Kidney (tissue), 14 donors: Measurements from ENCODE around the gene TSKS. TPM values are rescaled to one million over a fixed set of nuclear protein-coding genes. Genes with fewer than 3 reads are reported as not detected.

Experiments
- DNase-seq, 5 donors: peaks; one replicate each; pipeline ENCODE4 v3.0.0-alpha.2; 2013 to 2020
- FAIRE-seq: peaks from 2 replicates; lab custom pipeline; 2012; peaks lifted over from hg19 to GRCh38; lab: Jason Lieb, UNC
- H3K27ac ChIP-seq, 2 donors: one replicate each; pipeline ENCODE4 v1.7.0; 2013; ENCODE audit warnings: low read depth in 2 of 2, low read length in 2 of 2, inconsistent platforms in 1 of 2
- H3K27me3 ChIP-seq: one replicate; pipeline ENCODE4 v1.7.1; 2013; ENCODE audit warnings: low read length, inconsistent platforms; ENCODE audit not compliant: control insufficient read depth, insufficient read depth
- H3K36me3 ChIP-seq, 3 donors: one replicate each; pipeline versions ENCODE4 v1.7.0 to v1.7.1; 2013; ENCODE audit warnings: low read length in 3 of 3, control low read depth in 1 of 3, inconsistent platforms in 1 of 3; ENCODE audit not compliant: insufficient read depth in 3 of 3, control insufficient read depth in 2 of 3
- H3K4me1 ChIP-seq, 3 donors: one replicate each; pipeline versions ENCODE4 v1.7.0 to v1.7.1; 2013; ENCODE audit warnings: low read length in 3 of 3, inconsistent platforms in 1 of 3, low read depth in 1 of 3; ENCODE audit not compliant: control insufficient read depth in 2 of 3, insufficient read depth in 2 of 3
- H3K4me3 ChIP-seq, 3 donors: one replicate each; pipeline versions ENCODE4 v1.7.0 to v1.8.1; 2013; ENCODE audit warnings: low read length in 3 of 3, control low read depth in 1 of 3, inconsistent platforms in 1 of 3
- H3K9ac ChIP-seq, 3 donors: one replicate each; pipeline versions ENCODE4 v1.7.0 to v1.7.1; 2013; ENCODE audit warnings: low read length in 3 of 3, control low read depth in 1 of 3, inconsistent platforms in 1 of 3
- H3K9me3 ChIP-seq, 3 donors: one replicate each; pipeline versions ENCODE4 v1.7.0 to v1.7.1; 2013; ENCODE audit warnings: low read length in 3 of 3, control low read depth in 1 of 3, inconsistent platforms in 1 of 3; ENCODE audit not compliant: control insufficient read depth in 2 of 3, insufficient read depth in 1 of 3
- intact Hi-C: fragments of 100-400 bp; cut with DNase I; formaldehyde crosslinking; loops from one replicate; pipeline ENCODE4 v1.11.1; 2022
- polyA plus RNA-seq: library from polyadenylated mRNA; stranded (reverse); fragments of 350-450 nt; fragmentation: Illumina TruSeq; extraction: RNeasy Lipid Tissue Mini Kit (QIAGEN cat#74804); gene quantifications from one replicate; pipeline ENCODE4 v1.2.3, GENCODE V29; 2014; ENCODE audit warnings: low read depth, low replicate concordance; ENCODE audit not compliant: insufficient read depth
- total RNA-seq: library from RNA; stranded (reverse); fragmentation: NEBNext Ultra II Directional; extraction: Animal tissue kit (Norgen Biotek cat#: 25700); gene quantifications from one replicate; pipeline ENCODE4 v1.2.1, GENCODE V29; 2021
- TF ChIP-seq, protein P1 (sequence below): IDR thresholded peaks from 3 replicates; pipeline ENCODE4 v1.5.1; 2012; ENCODE audit warnings: mild to moderate bottlenecking, moderate library complexity, borderline replicate concordance; ENCODE audit not compliant: insufficient read depth; ENCODE audit errors: extremely low read depth
- donor health status: control.
- donor health status: control.
- donor health status: control.
- donor health status: control.
- donor health status: control.
- donor health status: DM: yes; HTN: yes; CAD: no.
- donor health status: Normal renal cell carcinoma (clear cell type).

Gene TSKS
- total and polyA plus RNA-seq, 2 donors from 2014 or later: 0.47 to 0.50 TPM

DNA sequence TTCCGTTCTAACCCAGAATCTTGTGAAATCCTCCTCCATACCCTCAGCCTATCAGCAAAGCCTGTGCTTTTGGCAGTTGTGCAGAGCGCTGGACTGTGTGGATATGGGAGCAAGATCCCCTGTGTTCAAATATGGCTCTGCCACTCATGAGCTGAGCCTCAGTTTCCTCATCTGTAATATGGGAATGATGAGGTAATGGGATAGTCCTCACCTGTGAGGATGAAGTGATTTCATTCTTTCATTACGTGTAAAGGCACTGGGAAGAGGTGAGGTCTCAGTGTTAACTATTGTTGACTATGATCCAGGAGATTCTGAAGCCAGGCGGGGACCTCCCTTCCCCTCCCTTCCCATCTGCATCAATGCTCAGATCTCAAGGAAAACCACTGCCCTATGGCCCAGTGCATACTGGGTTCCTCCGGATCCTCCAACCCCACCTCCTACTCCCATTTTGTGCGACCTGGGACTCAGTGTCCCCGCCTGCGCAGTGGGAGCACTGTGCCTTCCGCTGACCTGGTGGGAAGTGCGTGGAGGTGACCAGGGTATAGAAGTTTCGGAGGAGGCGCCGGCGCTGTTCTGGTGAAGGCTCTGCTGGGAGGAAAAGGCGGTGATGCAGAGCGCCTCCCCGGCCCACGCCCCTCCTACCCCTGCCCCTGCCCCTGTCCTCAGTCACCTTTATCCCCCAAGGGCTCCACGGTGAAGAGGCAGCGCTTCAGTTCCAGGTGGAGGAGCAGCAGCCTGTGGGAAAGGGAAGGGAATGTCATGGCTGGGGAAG lies 45.0 kb upstream of the TSKS start:
- H3K4me1 ChIP-seq: peaks cover 7 to 15% (median 8%) of the 10 kb centered on the region in 3 donors
- H3K27ac ChIP-seq: peak overlapping the region; percentile 47 to 90
- no peaks in the 10 kb centered on the region for H3K27me3 ChIP-seq
- no peak for FAIRE-seq
- H3K4me3 ChIP-seq: peak overlapping the region in 2 of 3 donors; percentile 26 to 80
- TF ChIP-seq, protein P1, sequence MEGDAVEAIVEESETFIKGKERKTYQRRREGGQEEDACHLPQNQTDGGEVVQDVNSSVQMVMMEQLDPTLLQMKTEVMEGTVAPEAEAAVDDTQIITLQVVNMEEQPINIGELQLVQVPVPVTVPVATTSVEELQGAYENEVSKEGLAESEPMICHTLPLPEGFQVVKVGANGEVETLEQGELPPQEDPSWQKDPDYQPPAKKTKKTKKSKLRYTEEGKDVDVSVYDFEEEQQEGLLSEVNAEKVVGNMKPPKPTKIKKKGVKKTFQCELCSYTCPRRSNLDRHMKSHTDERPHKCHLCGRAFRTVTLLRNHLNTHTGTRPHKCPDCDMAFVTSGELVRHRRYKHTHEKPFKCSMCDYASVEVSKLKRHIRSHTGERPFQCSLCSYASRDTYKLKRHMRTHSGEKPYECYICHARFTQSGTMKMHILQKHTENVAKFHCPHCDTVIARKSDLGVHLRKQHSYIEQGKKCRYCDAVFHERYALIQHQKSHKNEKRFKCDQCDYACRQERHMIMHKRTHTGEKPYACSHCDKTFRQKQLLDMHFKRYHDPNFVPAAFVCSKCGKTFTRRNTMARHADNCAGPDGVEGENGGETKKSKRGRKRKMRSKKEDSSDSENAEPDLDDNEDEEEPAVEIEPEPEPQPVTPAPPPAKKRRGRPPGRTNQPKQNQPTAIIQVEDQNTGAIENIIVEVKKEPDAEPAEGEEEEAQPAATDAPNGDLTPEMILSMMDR: no peak
- H3K9me3 ChIP-seq: no peaks in the 10 kb centered on the region
- peak in 1 of 5 donors; percentile 76 for DNase-seq
- no peak overlapping the region for H3K9ac ChIP-seq
- intact Hi-C loops: no loop called here
- H3K36me3 ChIP-seq: peaks cover 0 to 12% (median 6%) of the 10 kb centered on the region in 3 donors

DNA sequence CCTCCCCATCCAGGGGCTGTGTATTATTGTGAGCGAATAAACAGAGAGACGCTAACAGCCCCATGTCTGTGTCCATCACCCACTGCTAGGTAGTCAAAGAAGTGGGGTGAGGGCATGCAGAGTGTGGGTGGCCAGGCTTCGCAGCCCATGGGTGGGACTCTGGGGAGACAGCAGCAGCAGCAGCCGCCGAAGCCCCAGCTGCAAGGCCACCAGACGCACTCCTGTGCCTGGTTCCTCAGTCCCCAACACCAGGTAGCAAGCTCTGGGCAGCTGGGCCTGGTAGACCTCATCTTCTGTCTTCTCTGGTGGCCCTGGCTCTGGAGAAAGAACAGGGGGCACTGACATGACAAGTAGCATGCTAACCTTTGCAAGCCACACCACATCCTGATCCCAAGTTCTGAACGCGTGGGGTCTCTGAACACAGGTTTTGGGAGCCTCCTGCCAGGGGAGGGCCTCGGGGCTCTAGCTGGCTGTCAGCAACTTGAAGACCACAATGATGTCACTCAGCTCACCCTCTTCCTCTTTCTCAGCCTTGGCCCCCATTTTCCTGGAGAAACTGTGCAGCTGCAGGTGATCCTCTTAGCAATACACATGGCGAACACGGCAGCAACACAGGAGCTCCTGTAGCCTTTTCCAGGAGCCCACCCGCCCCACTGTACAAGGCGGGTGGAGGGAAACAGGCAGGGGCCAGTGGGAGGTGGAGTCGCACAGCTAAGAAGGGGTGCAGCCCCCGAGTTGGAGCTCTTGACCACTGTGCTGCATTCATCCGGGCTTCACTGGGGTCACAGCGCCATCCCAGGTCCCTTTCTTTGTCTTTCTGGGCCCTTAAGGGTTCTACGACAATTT lies 44.2 kb upstream of the TSKS start:
- no peak overlapping the region for H3K27ac ChIP-seq
- no peaks in the 10 kb centered on the region for H3K27me3 ChIP-seq
- no peak overlapping the region for H3K4me3 ChIP-seq
- H3K4me1 ChIP-seq: peaks cover 4 to 15% (median 8%) of the 10 kb centered on the region in 3 donors
- FAIRE-seq: no peak
- no peaks in the 10 kb centered on the region for H3K9me3 ChIP-seq
- peaks cover 0 to 16% (median 8%) of the 10 kb centered on the region in 3 donors for H3K36me3 ChIP-seq
- intact Hi-C loops: no loop called here
- H3K9ac ChIP-seq: no peak overlapping the region
- peak in 1 of 5 donors; percentile 72 for DNase-seq
- TF ChIP-seq, protein P1: no peak

DNA sequence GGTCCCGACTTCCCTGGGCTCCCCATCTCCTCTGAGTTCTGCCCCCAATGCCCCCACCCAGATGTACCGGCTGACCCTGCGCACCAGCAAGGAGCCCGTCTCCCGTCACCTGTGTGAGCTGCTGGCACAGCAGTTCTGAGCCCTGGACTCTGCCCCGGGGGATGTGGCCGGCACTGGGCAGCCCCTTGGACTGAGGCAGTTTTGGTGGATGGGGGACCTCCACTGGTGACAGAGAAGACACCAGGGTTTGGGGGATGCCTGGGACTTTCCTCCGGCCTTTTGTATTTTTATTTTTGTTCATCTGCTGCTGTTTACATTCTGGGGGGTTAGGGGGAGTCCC lies 43.5 kb upstream of the TSKS start:
- Histone ChIP-seq H3K36me3 (peaks cover 0 to 16% (median 8%) of the 10 kb centered on the region in 3 donors), H3K27me3 (no peaks in the 10 kb centered on the region), H3K4me1 (peaks cover 4 to 14% (median 8%) of the 10 kb centered on the region in 3 donors), H3K4me3 (no peak overlapping the region), H3K9me3 (no peaks in the 10 kb centered on the region), H3K9ac (no peak overlapping the region), H3K27ac (no peak overlapping the region)
- DNase-seq: peak in 2 of 5 donors; percentile 63
- no peak for FAIRE-seq
- TF ChIP-seq, protein P1: no peak
- intact Hi-C loops: no loop called here
